D341Med (cell line): ENCODE results near the gene ANKRD39.
A peak's percentile ranks its signal among the peaks of the same experiment; 100 is the strongest.
"Not testable (repeated sequence)": the region's sequence is repeated elsewhere in the genome, so short reads cannot be mapped to it uniquely, and the experiment has no call there.

ENCODE experiments used
- DNase-seq: peaks from one replicate; pipeline ENCODE4 v3.0.0; 2012; ENCODE audit warnings: low spot score

The ANKRD39 gene

GRCh38 chr2:96857667-96858372 lies at the start of gene ANKRD39:
Gene ANKRD39 (minus strand): TSS chr2:96858016. CDS start chr2:96857987, 29 bp downstream.
- peak; percentile 99 for DNase-seq

- no peak for DNase-seq
These were observed 48.9 kb upstream of the ANKRD39 start for GRCh38 chr2:96906729-96907114.

- DNase-seq: no peak
These were observed 46.0 kb upstream of the ANKRD39 start for GRCh38 chr2:96903815-96904214.

- no peak for DNase-seq
These were observed 45.5 kb upstream of the ANKRD39 start for GRCh38 chr2:96903318-96903717.

GRCh38 chr2:96900237-96900636 lies 42.4 kb upstream of the ANKRD39 start:
- DNase-seq: no peak

- DNase-seq: no peak
These were observed 41.6 kb upstream of the ANKRD39 start for GRCh38 chr2:96899413-96899741.

GRCh38 chr2:96898641-96899412 lies 41.0 kb upstream of the ANKRD39 start:
- DNase-seq: no peak

GRCh38 chr2:96898135-96898505 lies 40.3 kb upstream of the ANKRD39 start:
- DNase-seq: no peak

- DNase-seq: no peak
These were observed 39.8 kb upstream of the ANKRD39 start for GRCh38 chr2:96897491-96898134.

- DNase-seq: no peak
These were observed 38.2 kb upstream of the ANKRD39 start for GRCh38 chr2:96895746-96896651.

GRCh38 chr2:96895032-96895745 lies 37.4 kb upstream of the ANKRD39 start:
- no peak for DNase-seq

- no peak for DNase-seq
These were observed 36.3 kb upstream of the ANKRD39 start for GRCh38 chr2:96894151-96894531.

GRCh38 chr2:96893289-96894150 lies 35.7 kb upstream of the ANKRD39 start:
- no peak for DNase-seq

- DNase-seq: no peak
These were observed 33.9 kb upstream of the ANKRD39 start for GRCh38 chr2:96891591-96892333.

- no peak for DNase-seq
These were observed 33.0 kb upstream of the ANKRD39 start for GRCh38 chr2:96890726-96891385.

GRCh38 chr2:96890252-96890651 lies 32.4 kb upstream of the ANKRD39 start:
- DNase-seq: no peak

GRCh38 chr2:96889502-96889901 lies 31.7 kb upstream of the ANKRD39 start:
- DNase-seq: not testable (repeated sequence)

- no peak for DNase-seq
These were observed 30.5 kb upstream of the ANKRD39 start for GRCh38 chr2:96888072-96889011.
